ENCODE measurements around the gene ZBTB32.

ZBTB32 gene

DNA sequence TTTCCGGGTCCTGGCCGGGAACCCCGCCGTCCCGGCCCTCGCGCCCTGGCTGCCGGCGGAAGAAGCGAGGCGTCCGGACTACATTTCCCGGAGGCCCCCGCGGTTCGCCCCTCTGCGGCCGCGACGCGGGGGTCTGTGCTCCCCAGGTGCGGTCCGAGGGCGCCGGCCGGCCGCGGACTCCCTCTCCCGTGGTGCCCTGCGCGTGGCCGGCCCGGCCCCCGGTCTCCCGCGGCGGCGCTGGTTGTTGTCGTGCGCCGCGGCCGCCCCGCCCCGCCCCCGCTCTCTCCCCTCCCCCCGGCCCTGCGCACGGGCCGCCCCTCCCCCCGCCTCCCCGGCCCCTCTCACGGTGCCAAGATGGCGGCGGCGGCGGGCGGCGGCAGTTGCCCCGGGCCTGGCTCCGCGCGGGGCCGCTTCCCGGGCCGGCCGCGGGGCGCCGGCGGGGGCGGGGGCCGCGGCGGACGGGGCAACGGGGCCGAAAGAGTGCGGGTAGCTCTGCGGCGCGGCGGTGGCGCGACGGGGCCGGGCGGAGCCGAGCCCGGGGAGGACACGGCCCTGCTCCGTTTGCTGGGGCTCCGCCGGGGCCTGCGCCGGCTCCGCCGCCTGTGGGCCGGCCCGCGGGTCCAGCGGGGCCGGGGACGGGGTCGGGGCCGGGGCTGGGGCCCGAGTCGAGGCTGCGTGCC, 13.4 kb downstream of the ZBTB32 start, which contains the start of gene KMT2B:
TSS of gene KMT2B (plus strand) at position 339 of the 680 bp plus-strand sequence. CDS start at position 355, 16 bp downstream.
- POLR2A ChIA-PET (ENCODE audit: low non-redundant PET) = no interaction called here
- CTCF ChIA-PET = no interaction called here
- peak; percentile 99 for DNase-seq (ENCODE audit: low spot score)

DNA sequence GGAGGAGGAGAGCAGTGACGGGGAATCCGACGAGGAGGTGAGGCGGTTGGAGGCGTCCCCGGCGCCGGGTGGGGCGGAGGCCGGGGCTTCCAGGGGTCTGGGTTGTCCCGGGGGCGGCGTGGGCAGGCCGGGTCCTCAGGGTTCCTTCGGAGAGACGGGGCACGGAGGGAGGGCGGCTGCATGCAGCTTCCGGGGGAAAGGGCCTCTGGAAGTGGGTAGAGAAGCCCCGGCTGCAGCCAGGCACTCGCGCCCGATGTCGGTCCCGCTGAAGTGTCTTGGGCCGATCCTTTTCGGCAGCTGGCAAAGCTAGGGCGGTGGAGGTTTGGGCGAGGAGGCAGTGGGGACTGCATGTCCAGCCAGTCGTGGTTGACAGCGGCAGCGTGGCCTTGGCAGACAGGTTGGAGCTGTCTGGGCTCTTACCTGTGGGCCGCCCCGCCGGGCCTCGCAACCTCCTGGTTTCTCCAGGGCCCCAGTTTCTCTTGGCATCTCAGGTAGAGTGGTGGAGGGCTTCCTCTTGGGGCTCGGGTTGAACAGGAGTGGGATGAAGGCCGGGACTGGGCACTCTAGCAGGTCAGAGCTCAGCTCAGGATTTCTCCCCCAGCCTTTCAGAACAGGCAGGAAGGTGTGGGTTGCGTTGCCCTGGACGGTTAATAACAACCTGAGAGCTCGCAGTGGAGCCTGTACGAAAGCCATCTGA, 14.1 kb downstream of the ZBTB32 start:
- POLR2A ChIA-PET (ENCODE audit: low non-redundant PET) = interaction anchor here (1.0 kb wide), 1 partner anchor 22 kb away, joined by 4 read pairs; no protein-coding TSS in a partner anchor

More for the DNA sequence above, 13.4 kb downstream of the ZBTB32 start, which contains the start of gene KMT2B:
- H3K27ac ChIP-seq = peak within 1 kb of the TSS; percentile 93
- TF ChIP-seq, protein P1, sequence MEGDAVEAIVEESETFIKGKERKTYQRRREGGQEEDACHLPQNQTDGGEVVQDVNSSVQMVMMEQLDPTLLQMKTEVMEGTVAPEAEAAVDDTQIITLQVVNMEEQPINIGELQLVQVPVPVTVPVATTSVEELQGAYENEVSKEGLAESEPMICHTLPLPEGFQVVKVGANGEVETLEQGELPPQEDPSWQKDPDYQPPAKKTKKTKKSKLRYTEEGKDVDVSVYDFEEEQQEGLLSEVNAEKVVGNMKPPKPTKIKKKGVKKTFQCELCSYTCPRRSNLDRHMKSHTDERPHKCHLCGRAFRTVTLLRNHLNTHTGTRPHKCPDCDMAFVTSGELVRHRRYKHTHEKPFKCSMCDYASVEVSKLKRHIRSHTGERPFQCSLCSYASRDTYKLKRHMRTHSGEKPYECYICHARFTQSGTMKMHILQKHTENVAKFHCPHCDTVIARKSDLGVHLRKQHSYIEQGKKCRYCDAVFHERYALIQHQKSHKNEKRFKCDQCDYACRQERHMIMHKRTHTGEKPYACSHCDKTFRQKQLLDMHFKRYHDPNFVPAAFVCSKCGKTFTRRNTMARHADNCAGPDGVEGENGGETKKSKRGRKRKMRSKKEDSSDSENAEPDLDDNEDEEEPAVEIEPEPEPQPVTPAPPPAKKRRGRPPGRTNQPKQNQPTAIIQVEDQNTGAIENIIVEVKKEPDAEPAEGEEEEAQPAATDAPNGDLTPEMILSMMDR (conservative IDR thresholded peaks at IDR 0.05; ENCODE audit: low read depth) = no peak

DNA sequence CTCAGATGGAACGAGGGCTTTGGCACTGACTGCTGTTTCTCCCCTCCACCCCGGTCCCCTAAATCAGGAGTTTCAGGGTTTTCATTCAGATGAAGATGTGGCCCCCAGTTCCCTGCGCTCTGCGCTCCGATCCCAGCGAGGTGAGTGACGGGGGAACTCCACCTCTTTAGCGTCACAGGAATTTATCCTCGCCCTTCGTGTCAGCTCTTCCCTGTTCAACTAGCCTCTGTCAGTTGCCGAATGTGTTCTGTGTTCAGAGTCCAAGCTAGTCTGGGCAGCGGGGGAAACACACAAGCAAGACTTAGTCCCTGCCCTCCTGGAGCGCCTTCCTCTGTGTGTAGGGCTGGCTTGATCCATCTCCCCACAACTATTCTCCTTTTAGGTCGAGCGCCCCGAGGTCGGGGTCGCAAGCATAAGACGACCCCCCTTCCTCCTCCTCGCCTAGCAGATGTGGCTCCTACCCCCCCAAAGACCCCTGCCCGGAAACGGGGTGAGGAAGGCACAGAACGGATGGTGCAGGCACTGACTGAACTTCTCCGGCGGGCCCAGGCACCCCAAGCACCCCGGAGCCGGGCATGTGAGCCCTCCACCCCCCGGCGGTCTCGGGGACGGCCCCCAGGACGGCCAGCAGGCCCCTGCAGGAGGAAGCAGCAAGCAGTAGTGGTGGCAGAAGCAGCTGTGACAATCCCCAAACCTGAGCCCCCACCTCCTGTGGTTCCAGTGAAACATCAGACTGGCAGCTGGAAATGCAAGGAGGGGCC, 15.2 kb downstream of the ZBTB32 start:
- ChIA-PET POLR2A (ENCODE audit: low non-redundant PET) (interaction anchor here (1.0 kb wide), 1 partner anchor 21 kb away, joined by 4 read pairs; no protein-coding TSS in a partner anchor), CTCF (no interaction called here)
- TF ChIP-seq, protein P1 (conservative IDR thresholded peaks at IDR 0.05; ENCODE audit: low read depth) = no peak
- H3K27ac ChIP-seq = peak overlapping the region; percentile 93
- no peak for DNase-seq (ENCODE audit: low spot score)

More for the DNA sequence above, 14.1 kb downstream of the ZBTB32 start:
- TF ChIP-seq, protein P1 (conservative IDR thresholded peaks at IDR 0.05; ENCODE audit: low read depth) = no peak
- DNase-seq (ENCODE audit: low spot score) = no peak
- CTCF ChIA-PET = no interaction called here
- peak overlapping the region; percentile 93 for H3K27ac ChIP-seq

DNA sequence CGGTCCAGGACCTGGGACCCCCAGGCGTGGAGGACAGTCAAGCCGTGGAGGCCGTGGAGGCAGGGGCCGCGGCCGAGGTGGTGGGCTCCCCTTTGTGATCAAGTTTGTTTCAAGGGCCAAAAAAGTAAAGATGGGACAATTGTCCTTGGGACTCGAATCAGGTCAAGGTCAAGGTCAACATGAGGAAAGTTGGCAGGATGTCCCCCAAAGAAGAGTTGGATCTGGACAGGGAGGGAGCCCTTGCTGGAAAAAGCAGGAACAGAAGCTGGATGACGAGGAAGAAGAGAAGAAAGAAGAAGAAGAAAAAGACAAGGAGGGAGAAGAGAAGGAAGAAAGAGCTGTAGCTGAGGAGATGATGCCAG, 15.8 kb downstream of the ZBTB32 start:
- ChIA-PET CTCF (interaction anchor here (0.6 kb wide), 1 partner anchor 175 kb away, joined by 4 read pairs; no protein-coding TSS in a partner anchor), POLR2A (ENCODE audit: low non-redundant PET) (no interaction called here)
- peak overlapping the region; percentile 93 for H3K27ac ChIP-seq
- TF ChIP-seq, protein P1 (conservative IDR thresholded peaks at IDR 0.05; ENCODE audit: low read depth) = no peak
- DNase-seq (ENCODE audit: low spot score) = no peak

DNA sequence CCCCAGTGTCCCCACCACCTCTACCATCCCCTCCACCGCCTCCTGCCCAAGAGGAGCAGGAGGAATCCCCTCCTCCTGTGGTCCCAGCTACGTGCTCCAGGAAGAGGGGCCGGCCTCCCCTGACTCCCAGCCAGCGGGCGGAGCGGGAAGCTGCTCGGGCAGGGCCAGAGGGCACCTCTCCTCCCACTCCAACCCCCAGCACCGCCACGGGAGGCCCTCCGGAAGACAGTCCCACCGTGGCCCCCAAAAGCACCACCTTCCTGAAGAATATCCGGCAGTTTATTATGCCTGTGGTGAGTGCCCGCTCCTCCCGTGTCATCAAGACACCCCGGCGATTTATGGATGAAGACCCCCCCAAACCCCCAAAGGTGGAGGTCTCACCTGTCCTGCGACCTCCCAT, 16.3 kb downstream of the ZBTB32 start:
- no peak for DNase-seq (ENCODE audit: low spot score)
- POLR2A ChIA-PET (ENCODE audit: low non-redundant PET) = no interaction called here
- TF ChIP-seq, protein P1 (conservative IDR thresholded peaks at IDR 0.05; ENCODE audit: low read depth) = no peak
- H3K27ac ChIP-seq = no peak overlapping the region
- CTCF ChIA-PET = interaction anchor here (0.6 kb wide), 1 partner anchor 174 kb away, joined by 4 read pairs; no protein-coding TSS in a partner anchor

DNA sequence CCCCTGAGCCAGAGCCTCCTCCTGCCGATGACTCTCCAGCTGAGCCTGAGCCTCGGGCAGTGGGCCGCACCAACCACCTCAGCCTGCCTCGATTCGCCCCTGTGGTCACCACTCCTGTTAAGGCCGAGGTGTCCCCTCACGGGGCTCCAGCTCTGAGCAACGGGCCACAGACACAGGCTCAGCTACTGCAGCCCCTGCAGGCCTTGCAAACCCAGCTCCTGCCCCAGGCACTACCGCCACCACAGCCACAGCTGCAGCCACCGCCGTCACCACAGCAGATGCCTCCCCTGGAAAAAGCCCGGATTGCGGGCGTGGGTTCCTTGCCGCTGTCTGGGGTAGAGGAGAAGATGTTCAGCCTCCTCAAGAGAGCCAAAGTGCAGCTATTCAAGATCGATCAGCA, 17.0 kb downstream of the ZBTB32 start:
- ChIA-PET POLR2A (ENCODE audit: low non-redundant PET) (no interaction called here), CTCF (no interaction called here)
- no peak for DNase-seq (ENCODE audit: low spot score)
- TF ChIP-seq, protein P1 (conservative IDR thresholded peaks at IDR 0.05; ENCODE audit: low read depth) = no peak
- no peak overlapping the region for H3K27ac ChIP-seq

All from RWPE1 (cell line).